Subcutaneous abdominal adipose tissue (tissue), 5 donors: ENCODE results near the gene NIP7.

Experiments used
- H3K27ac ChIP-seq: one replicate; pipeline ENCODE4 v1.7.0; 2013; ENCODE audit warnings: low read depth, mild to moderate bottlenecking, inconsistent platforms, low read length, moderate library complexity
- H3K27me3 ChIP-seq, 5 donors: one replicate each; pipeline ENCODE4 v1.7.0; 2013; ENCODE audit warnings: low read length in 5 of 5, inconsistent platforms in 1 of 5; ENCODE audit not compliant: control insufficient read depth in 5 of 5, insufficient read depth in 4 of 5
- H3K36me3 ChIP-seq, 5 donors: one replicate each; pipeline ENCODE4 v1.7.0; 2013; ENCODE audit warnings: low read length in 5 of 5; ENCODE audit not compliant: control insufficient read depth in 5 of 5, insufficient read depth in 5 of 5
- H3K4me1 ChIP-seq, 5 donors: one replicate each; pipeline ENCODE4 v1.7.0; 2013; ENCODE audit warnings: low read length in 5 of 5, mild to moderate bottlenecking in 3 of 5, moderate library complexity in 1 of 5; ENCODE audit not compliant: control insufficient read depth in 5 of 5, insufficient read depth in 5 of 5
- H3K4me3 ChIP-seq, 5 donors: one replicate each; pipeline ENCODE4 v1.7.0; 2013; ENCODE audit warnings: low read length in 5 of 5, low read depth in 1 of 5
- H3K9ac ChIP-seq, 5 donors: one replicate each; pipeline ENCODE4 v1.7.0; 2013; ENCODE audit warnings: low read length in 5 of 5, mild to moderate bottlenecking in 4 of 5, moderate library complexity in 3 of 5
- H3K9me3 ChIP-seq, 5 donors: one replicate each; pipeline ENCODE4 v1.7.0; 2013; ENCODE audit warnings: low read length in 5 of 5; ENCODE audit not compliant: control insufficient read depth in 5 of 5
- donor health status: healthy.
- donor health status: healthy.
- donor health status: healthy.
- donor health status: healthy.
- donor health status: healthy.

The NIP7 gene

GRCh38 chr16:69378036-69378435, 38.5 kb downstream of the NIP7 start:
- no peak overlapping the region for H3K9ac ChIP-seq
- no peaks in the 10 kb centered on the region for H3K9me3 ChIP-seq
- H3K27ac ChIP-seq = no peak overlapping the region
- no peaks in the 10 kb centered on the region for H3K27me3 ChIP-seq
- H3K4me3 ChIP-seq = no peak overlapping the region
- peaks cover 28 to 61% (median 43%) of the 10 kb centered on the region in 5 donors for H3K36me3 ChIP-seq
- peaks cover 0 to 3% (median 0%) of the 10 kb centered on the region in 5 donors for H3K4me1 ChIP-seq

- Histone ChIP-seq H3K27ac (no peak overlapping the region), H3K9me3 (no peaks in the 10 kb centered on the region), H3K9ac (no peak overlapping the region), H3K4me3 (no peak overlapping the region), H3K27me3 (no peaks in the 10 kb centered on the region), H3K4me1 (peaks cover 0 to 5% (median 0%) of the 10 kb centered on the region in 5 donors), H3K36me3 (peaks cover 30 to 63% (median 44%) of the 10 kb centered on the region in 5 donors)
Measured at GRCh38 chr16:69378760-69379159, 39.2 kb downstream of the NIP7 start.

DNA sequence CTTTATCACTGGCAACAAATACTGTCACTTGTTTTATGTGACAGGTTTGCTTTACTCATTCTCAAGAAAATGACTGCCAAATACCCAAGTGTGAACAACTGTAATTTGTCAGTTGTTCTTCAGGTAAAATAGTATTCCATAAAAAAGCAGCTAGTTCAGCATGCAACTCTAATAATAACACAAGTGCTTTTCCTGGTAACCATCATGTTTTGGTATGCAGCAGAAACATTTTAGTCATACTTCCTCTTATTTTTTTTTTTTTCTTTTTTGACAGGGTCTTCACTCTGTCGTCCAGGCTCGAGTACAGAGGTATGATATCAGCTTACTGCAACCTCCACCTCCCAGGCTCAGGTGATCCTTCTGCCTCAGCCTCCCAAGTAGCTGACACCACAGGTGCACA, 41.7 kb downstream of the NIP7 start:
- Histone ChIP-seq H3K27ac (no peak overlapping the region), H3K9me3 (no peaks in the 10 kb centered on the region), H3K36me3 (peaks cover 25 to 60% (median 42%) of the 10 kb centered on the region in 5 donors), H3K4me3 (no peak overlapping the region), H3K27me3 (no peaks in the 10 kb centered on the region), H3K9ac (no peak overlapping the region), H3K4me1 (peaks cover 0 to 19% (median 13%) of the 10 kb centered on the region in 5 donors)

DNA sequence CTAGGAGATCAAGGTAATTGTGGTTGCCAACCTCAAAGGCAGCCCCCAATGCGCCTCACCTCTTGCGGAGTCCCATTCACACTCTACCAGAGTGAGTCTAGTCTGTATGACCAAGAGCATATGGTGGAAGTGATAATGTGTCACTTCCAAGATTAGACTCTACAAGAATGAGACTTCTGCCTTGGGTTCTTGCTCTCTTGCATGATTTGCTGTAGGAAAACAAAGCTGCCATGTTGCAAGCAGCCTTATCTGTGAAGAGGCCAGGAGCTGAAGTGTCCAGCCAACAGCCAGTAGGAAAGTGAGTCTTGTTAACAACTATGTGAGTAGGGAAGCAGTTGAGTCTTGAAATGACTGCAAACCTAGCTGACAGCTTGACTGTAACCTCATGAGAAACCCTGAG, 42.8 kb downstream of the NIP7 start:
- Histone ChIP-seq H3K36me3 (peaks cover 25 to 60% (median 42%) of the 10 kb centered on the region in 5 donors), H3K9ac (no peak overlapping the region), H3K9me3 (no peaks in the 10 kb centered on the region), H3K4me3 (no peak overlapping the region), H3K27me3 (no peaks in the 10 kb centered on the region), H3K4me1 (peaks cover 0 to 21% (median 13%) of the 10 kb centered on the region in 5 donors), H3K27ac (no peak overlapping the region)

- no peaks in the 10 kb centered on the region for H3K9me3 ChIP-seq
- peak overlapping the region; percentile 86 to 97 (median 93) for H3K9ac ChIP-seq
- peaks cover 11 to 37% (median 25%) of the 10 kb centered on the region in 5 donors for H3K36me3 ChIP-seq
- no peaks in the 10 kb centered on the region for H3K27me3 ChIP-seq
- peaks cover 0 to 21% (median 13%) of the 10 kb centered on the region in 5 donors for H3K4me1 ChIP-seq
- H3K4me3 ChIP-seq = peak overlapping the region; percentile 72 to 90 (median 76)
- H3K27ac ChIP-seq = peak overlapping the region; percentile 81
Measured at GRCh38 chr16:69384974-69385373, 45.4 kb downstream of the NIP7 start.

DNA sequence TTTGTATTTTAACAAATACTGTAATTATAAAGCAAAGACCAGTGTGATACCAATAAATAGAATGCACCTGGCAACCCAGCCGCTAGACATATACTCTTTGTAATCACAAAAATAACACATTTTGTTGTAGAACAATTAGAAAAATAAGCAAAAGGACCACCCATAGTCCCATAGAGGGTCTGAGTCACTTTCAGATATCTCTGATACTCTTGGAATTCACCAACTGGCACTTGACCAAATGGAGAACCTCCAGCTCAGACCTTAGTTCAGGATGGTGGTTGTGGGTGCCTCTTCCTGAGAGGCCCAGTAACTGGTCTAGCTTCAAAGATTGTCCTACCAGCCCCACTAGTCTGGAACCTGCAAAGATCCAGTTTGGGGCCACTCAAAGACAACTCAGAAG, 47.0 kb downstream of the NIP7 start:
- Histone ChIP-seq H3K4me1 (peaks cover 0 to 21% (median 13%) of the 10 kb centered on the region in 5 donors), H3K4me3 (peak overlapping the region in 1 of 5 donors; percentile 72), H3K9me3 (no peaks in the 10 kb centered on the region), H3K27me3 (no peaks in the 10 kb centered on the region), H3K36me3 (peaks cover 11 to 27% (median 18%) of the 10 kb centered on the region in 5 donors), H3K27ac (no peak overlapping the region), H3K9ac (no peak overlapping the region)
